Fibroblast of the aortic adventitia (primary cell): ENCODE measurements around the gene ABLIM1. TPM values are rescaled to one million over a fixed set of nuclear protein-coding genes. Genes with fewer than 3 reads are reported as not detected.

ENCODE experiments used
- DNase-seq: peaks from one replicate; pipeline ENCODE4 v3.0.0-alpha.2; 2010; ENCODE audit warnings: low read depth
- H3K4me3 ChIP-seq: 2 replicates; pipeline ENCODE4 v1.5.1; 2011; ENCODE audit warnings: low read depth, mild to moderate bottlenecking, control low read depth, low read length, moderate library complexity
- CTCF ChIP-seq: IDR thresholded peaks from 2 replicates; pipeline ENCODE4 v1.5.1; 2011; ENCODE audit warnings: mild to moderate bottlenecking, low read length, control low read depth, inconsistent platforms; ENCODE audit not compliant: insufficient read depth
- total RNA-seq: library from RNA; depleted of rRNA; stranded (reverse); fragments of >200 nt; gene quantifications from 2 replicates; pipeline ENCODE4 v1.2.3, GENCODE V29; 2012; ENCODE audit warnings: low replicate concordance

Gene ABLIM1
- total RNA-seq, 1 donor = 36.1 TPM

- H3K4me3 ChIP-seq = no peak overlapping the region
- no peak for TF ChIP-seq CTCF
- DNase-seq = no peak
Measured at GRCh38 chr10:114448897-114449296, 209.2 kb downstream of the ABLIM1 start.

- no peak for TF ChIP-seq CTCF
- DNase-seq = no peak
- no peak overlapping the region for H3K4me3 ChIP-seq
Measured at GRCh38 chr10:114445332-114445731, 212.7 kb downstream of the ABLIM1 start.

GRCh38 chr10:114444819-114445218 is 213.3 kb downstream of the ABLIM1 start:
- DNase-seq = no peak
- TF ChIP-seq CTCF = no peak
- no peak overlapping the region for H3K4me3 ChIP-seq

- no peak for TF ChIP-seq CTCF
- H3K4me3 ChIP-seq = no peak overlapping the region
- DNase-seq = no peak
Measured at GRCh38 chr10:114442091-114442630, 215.9 kb downstream of the ABLIM1 start.

GRCh38 chr10:114441107-114441506 is 217.0 kb downstream of the ABLIM1 start:
- H3K4me3 ChIP-seq = no peak overlapping the region
- TF ChIP-seq CTCF = no peak
- DNase-seq = no peak

GRCh38 chr10:114437473-114438292 is 220.4 kb downstream of the ABLIM1 start:
- H3K4me3 ChIP-seq = no peak overlapping the region
- DNase-seq = peak; percentile 22

More at GRCh38 chr10:114437473-114438292, 220.4 kb downstream of the ABLIM1 start:
- peak; percentile 44 for TF ChIP-seq CTCF
